Central memory CD4-positive, alpha-beta T cell (primary cell): Measurements from ENCODE around the gene TEX36.
"Not testable (repeated sequence)": the region's sequence is repeated elsewhere in the genome, so short reads cannot be mapped to it uniquely, and the experiment has no call there.

ENCODE experiments used
- DNase-seq: peaks from one replicate; pipeline ENCODE4 v3.0.0; 2022

TEX36 gene

GRCh38 chr10:125692196-125692595, 9.2 kb upstream of the TEX36 start:
- no peak for DNase-seq

DNA sequence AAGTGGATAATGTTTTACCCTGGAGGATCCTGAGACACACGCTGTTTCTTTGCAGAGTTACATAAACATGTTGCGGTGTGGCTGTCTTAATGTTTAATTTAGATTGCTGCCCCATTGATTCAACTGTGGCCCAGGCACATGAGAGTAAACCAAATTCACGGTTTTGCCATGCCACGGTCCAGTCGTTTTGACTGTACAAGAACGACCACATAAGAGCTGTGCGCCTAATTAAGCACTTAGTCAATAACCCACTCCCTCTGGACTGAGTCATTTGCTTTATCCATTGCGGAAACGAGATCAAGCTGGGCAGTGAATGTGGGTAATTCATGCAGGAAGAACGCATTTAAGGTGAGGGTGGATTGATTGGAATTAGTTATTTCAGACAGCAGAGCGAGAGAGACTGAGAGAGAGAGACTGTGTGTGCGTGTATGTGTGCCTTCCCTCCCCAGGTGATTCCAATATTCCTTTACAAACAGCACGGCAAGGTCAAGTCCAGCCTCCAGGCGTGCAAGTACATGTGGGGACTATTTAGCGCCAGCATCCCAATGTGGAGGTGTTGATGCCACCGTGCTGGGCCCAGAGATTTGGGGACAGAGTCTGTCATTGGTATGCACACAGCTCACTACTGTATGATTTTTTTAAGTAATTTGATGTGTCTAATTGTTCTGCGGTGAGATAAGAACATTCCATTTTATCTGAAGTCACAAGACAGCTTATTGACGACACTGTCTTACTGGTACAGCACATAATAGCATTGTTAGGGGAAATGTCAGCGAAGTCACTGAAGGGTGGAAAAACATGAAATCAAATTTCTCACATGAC, 8.4 kb upstream of the TEX36 start:
- no peak for DNase-seq

GRCh38 chr10:125689955-125690569, 7.1 kb upstream of the TEX36 start:
- DNase-seq = no peak

GRCh38 chr10:125687507-125688185, 4.7 kb upstream of the TEX36 start:
- no peak for DNase-seq

DNA sequence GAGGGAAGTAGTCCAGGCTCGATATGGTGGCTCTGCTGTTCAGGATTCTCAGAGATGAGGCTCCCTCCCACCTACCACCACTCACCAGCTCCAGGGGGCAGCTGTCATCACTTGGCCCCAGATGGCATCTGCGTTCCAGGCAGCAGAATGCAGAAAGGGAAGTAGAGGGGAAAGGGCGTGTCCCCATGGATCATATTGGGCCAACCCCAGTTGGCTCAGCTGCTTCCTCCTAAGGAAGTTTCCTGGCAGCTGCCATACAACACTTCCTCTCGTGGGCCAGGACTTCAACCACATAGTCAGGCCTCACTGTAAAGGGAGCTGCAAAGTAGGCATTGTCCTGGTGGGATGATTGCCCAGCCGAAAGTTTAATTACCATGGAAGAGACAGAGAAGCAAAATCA, 1.6 kb upstream of the TEX36 start:
- DNase-seq = no peak

GRCh38 chr10:125683821-125684220, 858 bp upstream of the TEX36 start:
- no peak for DNase-seq

DNA sequence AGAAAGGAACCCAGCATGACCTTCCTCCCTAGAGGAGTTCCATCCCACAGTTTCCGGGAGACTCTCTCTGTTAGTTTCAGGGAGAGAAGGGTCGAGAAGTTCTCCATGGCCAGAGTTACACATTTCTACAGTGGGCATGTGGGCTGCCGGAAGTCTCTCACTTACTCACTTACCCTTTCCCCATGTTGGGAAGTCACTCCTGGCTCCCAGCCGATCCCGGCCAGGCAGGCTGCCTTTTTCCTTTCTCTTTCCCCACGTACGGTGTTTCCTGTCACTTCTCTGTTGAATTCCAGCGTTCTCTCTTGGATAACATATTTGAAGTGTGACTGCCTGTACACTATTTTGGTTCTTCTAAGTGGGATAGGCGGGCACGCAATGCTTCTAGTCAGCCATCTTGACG, 3.5 kb downstream of the TEX36 start:
- DNase-seq = no peak

DNA sequence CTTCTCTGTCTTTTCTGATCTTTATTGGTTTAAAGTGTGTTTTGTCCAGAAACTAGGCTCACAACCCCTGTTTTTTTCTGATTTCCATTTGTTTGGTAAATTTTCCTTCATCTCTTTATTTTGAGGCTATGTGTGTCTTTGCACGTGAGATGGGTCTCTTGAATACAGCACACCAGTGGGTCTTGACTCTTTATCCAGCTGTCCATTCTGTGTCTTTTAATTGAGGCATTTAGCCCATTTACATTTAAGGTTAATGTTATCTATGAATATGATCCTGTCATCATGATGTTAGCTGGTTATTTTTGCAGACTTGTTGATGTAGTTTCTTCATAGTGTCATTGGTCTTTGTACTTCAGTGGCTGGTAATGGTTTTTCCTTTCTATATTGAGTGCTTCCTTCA, 10.1 kb downstream of the TEX36 start:
- no peak for DNase-seq

DNA sequence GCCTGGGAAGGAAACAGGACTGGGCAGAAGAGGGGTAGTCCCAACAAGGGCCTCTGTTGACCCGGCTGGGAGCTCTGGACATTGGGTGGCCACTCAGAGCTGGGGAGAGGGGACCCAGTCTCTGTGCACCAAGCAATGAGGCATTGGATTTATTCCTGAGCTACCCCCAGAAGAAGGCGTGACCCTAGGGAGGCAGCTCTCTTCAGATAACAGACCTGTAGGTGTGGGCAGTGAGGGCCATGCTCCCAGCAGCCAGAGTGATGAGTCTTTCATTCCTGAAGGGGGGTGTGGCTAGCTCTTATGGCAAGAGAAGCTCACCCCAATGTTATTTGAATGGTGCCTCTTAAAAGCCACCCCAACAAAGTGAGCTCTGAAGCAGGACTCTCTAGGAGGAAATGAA, 20.4 kb downstream of the TEX36 start:
- DNase-seq = no peak

GRCh38 chr10:125661941-125662515, 20.9 kb downstream of the TEX36 start:
- DNase-seq = no peak

GRCh38 chr10:125661431-125661940, 21.5 kb downstream of the TEX36 start:
- no peak for DNase-seq

DNA sequence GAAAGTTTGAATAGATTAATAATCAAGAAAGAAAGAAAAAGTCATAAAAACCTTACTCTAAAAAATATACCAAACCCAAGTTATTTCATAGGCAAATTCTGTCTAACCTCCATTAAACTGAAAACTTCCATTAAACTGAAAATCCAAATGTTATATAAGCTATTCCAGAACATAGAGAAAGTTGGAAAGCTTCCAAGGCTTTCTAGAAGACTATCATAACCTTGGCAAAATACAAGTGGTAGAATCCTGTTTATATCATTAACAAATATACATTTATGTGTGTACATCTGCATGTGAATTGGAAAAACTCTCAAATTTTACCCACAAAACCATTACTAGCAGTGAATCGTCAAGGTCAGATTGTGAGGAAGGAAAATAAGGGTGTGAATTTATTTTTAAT, 23.9 kb downstream of the TEX36 start:
- no peak for DNase-seq

GRCh38 chr10:125656523-125656922, 26.4 kb downstream of the TEX36 start:
- DNase-seq = no peak

DNA sequence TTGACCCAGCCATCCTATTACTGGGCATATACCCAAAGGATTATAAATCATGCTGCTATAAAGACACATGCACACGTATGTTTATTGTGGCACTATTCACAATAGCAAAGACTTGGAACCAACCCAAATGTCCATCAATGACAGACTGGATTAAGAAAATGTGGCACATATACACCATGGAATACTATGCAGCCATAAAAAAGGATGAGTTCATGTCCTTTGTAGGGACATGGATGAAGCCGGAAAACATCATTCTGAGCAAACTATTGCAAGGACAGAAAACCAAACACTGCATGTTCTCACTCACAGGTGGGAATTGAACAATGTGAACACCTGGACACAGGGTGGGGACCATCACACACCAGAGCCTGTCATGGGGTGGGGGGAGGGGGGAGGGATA, 29.9 kb downstream of the TEX36 start:
- not testable (repeated sequence) for DNase-seq

- no peak for DNase-seq
Measured at GRCh38 chr10:125646311-125646710, 36.7 kb downstream of the TEX36 start.

DNA sequence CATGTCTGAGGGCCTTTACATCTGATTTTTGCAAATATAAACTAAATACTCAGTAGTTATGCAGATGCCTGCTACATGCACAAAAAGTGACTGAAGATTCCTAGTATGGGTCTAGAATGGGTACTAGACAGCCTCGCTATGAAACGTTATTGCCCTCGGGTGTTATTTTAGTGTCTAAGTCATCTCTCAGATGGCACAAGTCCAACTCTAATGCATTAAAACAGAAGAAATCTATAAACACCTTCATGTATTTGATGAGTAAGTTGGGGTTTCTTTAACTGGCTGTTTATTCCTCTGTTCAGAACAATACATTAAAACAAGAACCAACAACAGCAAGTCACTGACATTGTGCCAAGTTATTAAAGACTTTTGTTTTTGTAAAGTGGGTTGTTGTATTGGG, 41.6 kb downstream of the TEX36 start:
- no peak for DNase-seq

DNA sequence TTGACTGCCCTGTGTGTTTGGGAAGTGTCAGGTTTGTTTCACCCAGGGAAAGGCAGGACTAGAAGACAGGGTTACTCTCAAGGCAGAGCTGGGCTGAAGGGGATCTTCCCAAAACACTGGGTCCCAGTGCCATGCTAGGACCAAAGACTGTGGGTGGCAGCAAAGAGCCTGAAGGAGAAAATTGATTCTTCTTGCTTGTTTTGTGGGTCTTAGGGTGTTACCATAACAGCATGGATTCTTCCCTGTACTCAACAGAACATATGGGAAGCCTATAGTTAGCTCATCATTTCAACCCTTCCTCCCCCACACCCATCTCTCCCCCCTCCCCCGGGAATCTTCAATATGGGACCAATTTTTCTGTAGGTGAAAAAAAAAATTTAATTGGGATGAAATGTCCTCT, 42.3 kb downstream of the TEX36 start:
- DNase-seq = no peak

DNA sequence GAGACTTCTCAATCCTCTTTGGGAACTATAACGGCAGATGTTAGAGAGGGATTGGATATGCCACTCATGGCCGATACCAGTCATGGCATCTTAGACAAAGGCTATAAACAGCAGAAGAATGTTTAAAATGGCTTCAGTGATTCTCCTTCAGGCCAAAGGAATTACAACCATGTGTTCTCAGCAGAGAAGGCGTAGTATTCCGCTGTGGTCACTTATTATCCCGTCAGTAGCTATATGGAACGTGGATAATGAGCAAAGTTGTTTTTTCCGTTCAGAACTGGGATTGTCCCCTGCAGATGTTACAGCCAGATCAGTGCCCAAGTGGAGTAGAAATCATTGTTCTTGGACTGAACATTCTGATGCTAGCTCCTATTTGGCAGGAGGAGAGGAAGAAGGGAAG, 43.1 kb downstream of the TEX36 start:
- DNase-seq = no peak

- no peak for DNase-seq
Measured at GRCh38 chr10:125638555-125638954, 44.4 kb downstream of the TEX36 start.

GRCh38 chr10:125637496-125637895, 45.5 kb downstream of the TEX36 start:
- no peak for DNase-seq

- no peak for DNase-seq
Measured at GRCh38 chr10:125634606-125635005, 48.4 kb downstream of the TEX36 start.

GRCh38 chr10:125633517-125633999, 49.4 kb downstream of the TEX36 start:
- DNase-seq = no peak

GRCh38 chr10:125631806-125632205, 51.2 kb downstream of the TEX36 start:
- DNase-seq = no peak
